Esophagus muscularis mucosa (tissue), 3 donors: ENCODE results near the gene OGFR.

Source experiments
- POLR2A ChIP-seq: fragments of 450-650 bp; IDR thresholded peaks from one replicate; pipeline ENCODE4 v1.6.1; 2017; ENCODE audit warnings: antibody characterized with exemption, moderate library complexity, mild to moderate bottlenecking, low read depth
- POLR2AphosphoS5 ChIP-seq, 2 donors: sonication (generic); formaldehyde crosslinking; IDR thresholded peaks; one replicate each; pipeline ENCODE4 v1.6.1; 2017; ENCODE audit warnings: antibody characterized with exemption in 2 of 2
- TF ChIP-seq, protein P1 (sequence below), 3 experiments: fragments of 200-600 bp in 2 of 3; fragments of 450-650 bp in 1 of 3; sonication (generic) in 2 of 3; IDR thresholded peaks; one replicate each; pipeline ENCODE4 v1.5.1; 2017 to 2019; ENCODE audit warnings: antibody characterized with exemption in 3 of 3, mild to moderate bottlenecking in 2 of 3, moderate library complexity in 1 of 3

DNA sequence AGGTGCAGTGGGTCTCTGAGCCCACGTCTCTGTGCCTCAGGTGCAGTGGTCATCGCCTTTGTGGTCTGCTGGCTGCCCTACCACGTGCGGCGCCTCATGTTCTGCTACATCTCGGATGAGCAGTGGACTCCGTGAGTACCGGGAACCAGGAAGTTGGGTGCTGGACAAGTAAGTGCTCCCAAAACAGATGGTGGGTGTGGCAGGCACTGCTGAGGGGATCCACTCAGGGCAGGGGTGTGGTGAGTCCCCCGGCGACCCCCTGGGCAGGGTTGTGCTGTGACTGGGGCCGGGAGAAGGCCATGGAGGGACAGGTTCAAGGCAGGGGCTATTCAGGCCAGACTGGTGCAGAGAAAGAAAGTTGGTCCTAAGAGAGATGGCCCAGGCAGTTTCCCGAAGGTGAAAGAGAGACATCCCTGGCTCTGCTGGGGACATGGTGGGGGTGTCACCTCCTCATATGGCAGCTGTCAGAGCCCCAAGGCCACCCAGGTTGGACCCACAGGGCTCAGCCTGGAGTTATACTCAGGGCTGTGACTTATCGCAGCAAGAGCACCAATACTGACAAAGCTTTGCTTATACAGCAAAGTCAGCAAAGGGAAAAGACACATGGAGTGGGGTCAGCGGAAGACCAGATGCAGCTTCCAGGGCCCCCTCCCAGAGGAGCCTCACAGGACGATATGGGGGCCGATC lies 46.3 kb upstream of the OGFR start:
- no peak for TF ChIP-seq POLR2AphosphoS5 (IDR thresholded peaks at IDR 0.05)
- TF ChIP-seq, protein P1, sequence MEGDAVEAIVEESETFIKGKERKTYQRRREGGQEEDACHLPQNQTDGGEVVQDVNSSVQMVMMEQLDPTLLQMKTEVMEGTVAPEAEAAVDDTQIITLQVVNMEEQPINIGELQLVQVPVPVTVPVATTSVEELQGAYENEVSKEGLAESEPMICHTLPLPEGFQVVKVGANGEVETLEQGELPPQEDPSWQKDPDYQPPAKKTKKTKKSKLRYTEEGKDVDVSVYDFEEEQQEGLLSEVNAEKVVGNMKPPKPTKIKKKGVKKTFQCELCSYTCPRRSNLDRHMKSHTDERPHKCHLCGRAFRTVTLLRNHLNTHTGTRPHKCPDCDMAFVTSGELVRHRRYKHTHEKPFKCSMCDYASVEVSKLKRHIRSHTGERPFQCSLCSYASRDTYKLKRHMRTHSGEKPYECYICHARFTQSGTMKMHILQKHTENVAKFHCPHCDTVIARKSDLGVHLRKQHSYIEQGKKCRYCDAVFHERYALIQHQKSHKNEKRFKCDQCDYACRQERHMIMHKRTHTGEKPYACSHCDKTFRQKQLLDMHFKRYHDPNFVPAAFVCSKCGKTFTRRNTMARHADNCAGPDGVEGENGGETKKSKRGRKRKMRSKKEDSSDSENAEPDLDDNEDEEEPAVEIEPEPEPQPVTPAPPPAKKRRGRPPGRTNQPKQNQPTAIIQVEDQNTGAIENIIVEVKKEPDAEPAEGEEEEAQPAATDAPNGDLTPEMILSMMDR (IDR thresholded peaks at IDR 0.05) = no peak
- no peak for TF ChIP-seq POLR2A
